HepG2 (cell line): ENCODE data around the gene TAF1C. TPM values are rescaled to one million over a fixed set of nuclear protein-coding genes. Genes with fewer than 3 reads are reported as not detected.

Source experiments
- E2F1 ChIP-seq: sonication (generic); formaldehyde crosslinking; IDR thresholded peaks from 2 replicates; pipeline ENCODE4 v1.5.0; 2020; ENCODE audit warnings: missing genetic modification reagents
- FOXJ3 ChIP-seq: sonication (generic); formaldehyde crosslinking; IDR thresholded peaks from 2 replicates; pipeline ENCODE4 v1.4.0; 2020; ENCODE audit warnings: missing genetic modification reagents, mild to moderate bottlenecking, borderline replicate concordance
- GTF3A ChIP-seq: sonication (generic); formaldehyde crosslinking; conservative IDR thresholded peaks from 2 replicates; pipeline ENCODE4 v1.4.0; 2020; ENCODE audit warnings: mild to moderate bottlenecking, missing genetic modification reagents
- HDAC2 ChIP-seq: sonication (generic); formaldehyde crosslinking; IDR thresholded peaks from 2 replicates; pipeline ENCODE4 v1.4.0; 2020; ENCODE audit warnings: missing genetic modification reagents
- HIC2 ChIP-seq: sonication (generic); formaldehyde crosslinking; IDR thresholded peaks from 2 replicates; pipeline ENCODE4 v1.9.0; 2022; ENCODE audit warnings: low read depth, missing genetic modification reagents
- HNRNPUL1 ChIP-seq: fragments of 200-400 bp; formaldehyde crosslinking; IDR thresholded peaks from 2 replicates; pipeline ENCODE4 v1.6.1; 2017; ENCODE audit warnings: low read depth, mild to moderate bottlenecking, low read length, moderate library complexity
- RBAK ChIP-seq: sonication (generic); formaldehyde crosslinking; IDR thresholded peaks from 2 replicates; pipeline ENCODE4 v1.5.1; 2020; ENCODE audit warnings: mild to moderate bottlenecking, missing genetic modification reagents
- REXO4 ChIP-seq: sonication (generic); formaldehyde crosslinking; IDR thresholded peaks from 2 replicates; pipeline ENCODE4 v1.8.0; 2022; ENCODE audit warnings: missing genetic modification reagents, mild to moderate bottlenecking, borderline replicate concordance
- TAF15 ChIP-seq: fragments of 200-400 bp; formaldehyde crosslinking; IDR thresholded peaks from one replicate; pipeline ENCODE4 v1.6.1; 2018; ENCODE audit warnings: mild to moderate bottlenecking, low read depth, low read length; ENCODE audit not compliant: poor library complexity, severe bottlenecking
- ZNF460 ChIP-seq: sonication (generic); formaldehyde crosslinking; IDR thresholded peaks from 2 replicates; pipeline ENCODE4 v1.5.1; 2020; ENCODE audit warnings: missing genetic modification reagents, mild to moderate bottlenecking, borderline replicate concordance
- ZNF530 ChIP-seq: sonication (generic); formaldehyde crosslinking; IDR thresholded peaks from 2 replicates; pipeline ENCODE4 v1.5.0; 2020; ENCODE audit warnings: low read depth, mild to moderate bottlenecking, missing genetic modification reagents
- ZNF772 ChIP-seq: sonication (generic); formaldehyde crosslinking; IDR thresholded peaks from 2 replicates; pipeline ENCODE4 v1.5.0; 2020; ENCODE audit warnings: mild to moderate bottlenecking, missing genetic modification reagents
- ZNF782 ChIP-seq: sonication (generic); formaldehyde crosslinking; IDR thresholded peaks from 2 replicates; pipeline ENCODE4 v1.4.0; 2020; ENCODE audit warnings: missing genetic modification reagents, mild to moderate bottlenecking, borderline replicate concordance
- ZSCAN22 ChIP-seq: sonication (generic); formaldehyde crosslinking; IDR thresholded peaks from 2 replicates; pipeline ENCODE4 v1.4.0; 2020; ENCODE audit warnings: mild to moderate bottlenecking, missing genetic modification reagents
- polyA plus RNA-seq, 8 experiments: library from polyadenylated mRNA; depleted of rRNA in 3 of 8; stranded (reverse) in 7 of 8; unstranded in 1 of 8; fragments of >200 nt; fragmentation: Illumina TruSeq in 4 of 8; extraction: Trizol in 4 of 8; gene quantifications; 2 replicates each; pipeline versions ENCODE4 v1.2.1 to v1.2.3, GENCODE V29; 2011 to 2016; ENCODE audit warnings: low read depth in 4 of 8, missing spikeins in 1 of 8, mixed read lengths in 1 of 8; ENCODE audit not compliant: insufficient read depth in 1 of 8
- total RNA-seq, 5 experiments: library from RNA; depleted of rRNA; stranded (reverse); fragments of >200 nt; fragmentation: Illumina TruSeq; extraction: Trizol; gene quantifications; 2 replicates each; pipeline ENCODE4 v1.2.3, GENCODE V29; 2016; ENCODE audit warnings: low read depth in 1 of 5
- TF ChIP-seq, protein P1 (sequence below): sonication (generic); formaldehyde crosslinking; IDR thresholded peaks from 2 replicates; pipeline ENCODE4 v1.4.0; 2020; ENCODE audit warnings: missing genetic modification reagents, borderline replicate concordance
- TF ChIP-seq, protein P2 (sequence below): sonication (generic); formaldehyde crosslinking; IDR thresholded peaks from 2 replicates; pipeline ENCODE4 v1.9.0; 2021; ENCODE audit warnings: missing genetic modification reagents, mild to moderate bottlenecking, borderline replicate concordance

TAF1C gene
- total and polyA plus RNA-seq, 2 of the 13 experiments (the other 11 are each of a cell fraction or from before 2014, with no cell fraction given): 15.6 to 20.8 TPM

- TF ChIP-seq HIC2 (no peak), ZSCAN22 (no peak), ZNF782 (CRISPR knock-in tag) (0 out of 2 replicates have a peak, but pooled peaks have one; percentile 57), ZNF772 (CRISPR knock-in tag) (0 out of 2 replicates have a peak, but pooled peaks have one; percentile 35), ZNF460 (CRISPR knock-in tag) (no peak), HDAC2 (CRISPR knock-in tag) (peak; percentile 46; the same call in 1 of the 2 replicates), HNRNPUL1 (no peak), FOXJ3 (CRISPR knock-in tag) (no peak), ZNF530 (CRISPR knock-in tag) (no peak), REXO4 (CRISPR knock-in tag) (no peak), E2F1 (no peak), TAF15 (no peak), GTF3A (CRISPR knock-in tag) (0 out of 2 replicates have a peak, but pooled peaks have one; percentile 57), RBAK (CRISPR knock-in tag) (no peak)
- TF ChIP-seq, protein P1, sequence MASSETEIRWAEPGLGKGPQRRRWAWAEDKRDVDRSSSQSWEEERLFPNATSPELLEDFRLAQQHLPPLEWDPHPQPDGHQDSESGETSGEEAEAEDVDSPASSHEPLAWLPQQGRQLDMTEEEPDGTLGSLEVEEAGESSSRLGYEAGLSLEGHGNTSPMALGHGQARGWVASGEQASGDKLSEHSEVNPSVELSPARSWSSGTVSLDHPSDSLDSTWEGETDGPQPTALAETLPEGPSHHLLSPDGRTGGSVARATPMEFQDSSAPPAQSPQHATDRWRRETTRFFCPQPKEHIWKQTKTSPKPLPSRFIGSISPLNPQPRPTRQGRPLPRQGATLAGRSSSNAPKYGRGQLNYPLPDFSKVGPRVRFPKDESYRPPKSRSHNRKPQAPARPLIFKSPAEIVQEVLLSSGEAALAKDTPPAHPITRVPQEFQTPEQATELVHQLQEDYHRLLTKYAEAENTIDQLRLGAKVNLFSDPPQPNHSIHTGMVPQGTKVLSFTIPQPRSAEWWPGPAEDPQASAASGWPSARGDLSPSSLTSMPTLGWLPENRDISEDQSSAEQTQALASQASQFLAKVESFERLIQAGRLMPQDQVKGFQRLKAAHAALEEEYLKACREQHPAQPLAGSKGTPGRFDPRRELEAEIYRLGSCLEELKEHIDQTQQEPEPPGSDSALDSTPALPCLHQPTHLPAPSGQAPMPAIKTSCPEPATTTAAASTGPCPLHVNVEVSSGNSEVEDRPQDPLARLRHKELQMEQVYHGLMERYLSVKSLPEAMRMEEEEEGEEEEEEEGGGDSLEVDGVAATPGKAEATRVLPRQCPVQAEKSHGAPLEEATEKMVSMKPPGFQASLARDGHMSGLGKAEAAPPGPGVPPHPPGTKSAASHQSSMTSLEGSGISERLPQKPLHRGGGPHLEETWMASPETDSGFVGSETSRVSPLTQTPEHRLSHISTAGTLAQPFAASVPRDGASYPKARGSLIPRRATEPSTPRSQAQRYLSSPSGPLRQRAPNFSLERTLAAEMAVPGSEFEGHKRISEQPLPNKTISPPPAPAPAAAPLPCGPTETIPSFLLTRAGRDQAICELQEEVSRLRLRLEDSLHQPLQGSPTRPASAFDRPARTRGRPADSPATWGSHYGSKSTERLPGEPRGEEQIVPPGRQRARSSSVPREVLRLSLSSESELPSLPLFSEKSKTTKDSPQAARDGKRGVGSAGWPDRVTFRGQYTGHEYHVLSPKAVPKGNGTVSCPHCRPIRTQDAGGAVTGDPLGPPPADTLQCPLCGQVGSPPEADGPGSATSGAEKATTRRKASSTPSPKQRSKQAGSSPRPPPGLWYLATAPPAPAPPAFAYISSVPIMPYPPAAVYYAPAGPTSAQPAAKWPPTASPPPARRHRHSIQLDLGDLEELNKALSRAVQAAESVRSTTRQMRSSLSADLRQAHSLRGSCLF: no peak
- TF ChIP-seq, protein P2, sequence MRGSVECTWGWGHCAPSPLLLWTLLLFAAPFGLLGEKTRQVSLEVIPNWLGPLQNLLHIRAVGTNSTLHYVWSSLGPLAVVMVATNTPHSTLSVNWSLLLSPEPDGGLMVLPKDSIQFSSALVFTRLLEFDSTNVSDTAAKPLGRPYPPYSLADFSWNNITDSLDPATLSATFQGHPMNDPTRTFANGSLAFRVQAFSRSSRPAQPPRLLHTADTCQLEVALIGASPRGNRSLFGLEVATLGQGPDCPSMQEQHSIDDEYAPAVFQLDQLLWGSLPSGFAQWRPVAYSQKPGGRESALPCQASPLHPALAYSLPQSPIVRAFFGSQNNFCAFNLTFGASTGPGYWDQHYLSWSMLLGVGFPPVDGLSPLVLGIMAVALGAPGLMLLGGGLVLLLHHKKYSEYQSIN (CRISPR knock-in tag): no peak
Observed at GRCh38 chr16:84141143-84141670, 45.6 kb downstream of the TAF1C start (continued).
